Heart left ventricle (tissue), 13 donors: Measurements from ENCODE around the gene GALNT12.

Experiments used
- CTCF ChIP-seq, 12 donors: fragments of 200-600 bp; sonication (generic) in 4 of 12; IDR thresholded peaks; one replicate each; pipeline versions ENCODE4 v1.5.0 to v1.8.0; 2018 to 2022; ENCODE audit warnings: antibody characterized with exemption in 12 of 12, mild to moderate bottlenecking in 5 of 12
- POLR2A ChIP-seq, 2 donors: fragments of 450-650 bp; IDR thresholded peaks; one replicate each; pipeline ENCODE4 v1.6.1; 2017; ENCODE audit warnings: antibody characterized with exemption in 2 of 2, mild to moderate bottlenecking in 2 of 2, moderate library complexity in 2 of 2
- donor health status: ischemic (EF 13 %, LVEDD 7.1; RV severe dilation, severe dysfunction).
- donor health status: DM: no; HTN: yes; CAD: no.
- donor health status: DM: no; HTN: no; CAD: no.
- donor health status: ischemic (EF 25% LVEDD 6.9; RV normal size, moderate dysfunction).
- donor health status: ischemic (EF 25% LVEDD 5.7; RV mildly dilated, moderate dysfunction).
- donor health status: ischemic (EF 35%, LVEDD 5.7; RV mildly dilated, moderate dysfunction).
- donor health status: nonischemic (EF 11% LVEDD 7.7; RV severe dilation, severe dysfunction).
- donor health status: DM: yes; HTN: yes; CAD: no.
- donor health status: PGD.
- donor health status: ischemic (EF 29% LVEDD 5.4; RV normal size, mild dysfunction).
- donor health status: nonischemic (EF 23%, LVEDD 6.1; RV moderate dilation, normal function).

- TF ChIP-seq CTCF (IDR thresholded peaks at IDR 0.05) (no peak), POLR2A (IDR thresholded peaks at IDR 0.05) (no peak)
Measured at GRCh38 chr9:98760231-98760630, 47.2 kb upstream of the GALNT12 start.
